ENCODE data around the gene ST3GAL3. TPM values are rescaled to one million over a fixed set of nuclear protein-coding genes. Genes with fewer than 3 reads are reported as not detected.

The ST3GAL3 gene
- total RNA-seq, 2 donors from 2014 or later: 13.8 to 35.0 TPM

GRCh38 chr1:43978551-43979260, 271.4 kb downstream of the ST3GAL3 start, which contains the start of gene B4GALT2:
Gene B4GALT2 (plus strand): TSS chr1:43979210. CDS start chr1:43981161, 1,951 bp downstream.
- Histone ChIP-seq H3K27me3 (replicated peaks; ENCODE audit: insufficient read depth) (no peaks in the 10 kb centered on the region), H3K27ac (peak within 1 kb of the TSS; percentile 50 to 60), H3K4me1 (replicated peaks) (peaks cover 30% of the 10 kb centered on the region), H3K9me3 (no peaks in the 10 kb centered on the region), H3K4me3 (peak within 1 kb of the TSS; percentile 65 to 68), H3K36me3 (peaks cover 0 to 9% of the 10 kb centered on the region in 2 donors)
- peak; percentile 30 for DNase-seq (ENCODE audit: low spot score)
- intact Hi-C loops (cut with DNase I): no loop called here
- TF ChIP-seq POLR2A (IDR thresholded peaks at IDR 0.05): no peak
- no peak for TF ChIP-seq CTCF (IDR thresholded peaks at IDR 0.05)
- TF ChIP-seq POLR2AphosphoS5 (IDR thresholded peaks at IDR 0.05): no peak
- 18% methylated on average over 17 of the region's 54 CpGs for WGBS

GRCh38 chr1:43979261-43979527, 271.9 kb downstream of the ST3GAL3 start:
- WGBS: no CpG with 5 or more reads among the region's 45 CpGs
- intact Hi-C loops (cut with DNase I): no loop called here
- TF ChIP-seq CTCF (IDR thresholded peaks at IDR 0.05) (no peak), POLR2AphosphoS5 (IDR thresholded peaks at IDR 0.05) (no peak), POLR2A (IDR thresholded peaks at IDR 0.05) (no peak)
- Histone ChIP-seq H3K9me3 (no peaks in the 10 kb centered on the region), H3K4me1 (replicated peaks) (peaks cover 30% of the 10 kb centered on the region), H3K27ac (peak overlapping the region; percentile 50 to 60), H3K27me3 (replicated peaks; ENCODE audit: insufficient read depth) (no peaks in the 10 kb centered on the region), H3K4me3 (peak overlapping the region; percentile 65 to 68), H3K36me3 (peaks cover 0 to 9% of the 10 kb centered on the region in 2 donors)
- DNase-seq (ENCODE audit: low spot score): no peak

- peak overlapping the region; percentile 65 to 68 for H3K4me3 ChIP-seq
- H3K36me3 ChIP-seq: peaks cover 0 to 9% of the 10 kb centered on the region in 2 donors
- 1% methylated on average over 23 of the region's 45 CpGs for WGBS
- no peaks in the 10 kb centered on the region for H3K27me3 ChIP-seq (replicated peaks; ENCODE audit: insufficient read depth)
- TF ChIP-seq CTCF (IDR thresholded peaks at IDR 0.05) (no peak), POLR2A (IDR thresholded peaks at IDR 0.05) (no peak), POLR2AphosphoS5 (IDR thresholded peaks at IDR 0.05) (no peak)
- no peaks in the 10 kb centered on the region for H3K9me3 ChIP-seq
- H3K27ac ChIP-seq: peak overlapping the region; percentile 50 to 60
- intact Hi-C loops (cut with DNase I): no loop called here
- DNase-seq (ENCODE audit: low spot score): no peak
- peaks cover 30% of the 10 kb centered on the region for H3K4me1 ChIP-seq (replicated peaks)
Measured at GRCh38 chr1:43979528-43980254, 272.4 kb downstream of the ST3GAL3 start.

GRCh38 chr1:43980255-43981134, 273.2 kb downstream of the ST3GAL3 start:
- peak overlapping the region in 1 of 2 donors; percentile 50 for H3K27ac ChIP-seq
- H3K9me3 ChIP-seq: no peaks in the 10 kb centered on the region
- intact Hi-C loops (cut with DNase I): no loop called here
- 57% methylated on average over 13 of the region's 13 CpGs for WGBS
- DNase-seq (ENCODE audit: low spot score): no peak
- peak overlapping the region; percentile 65 to 68 for H3K4me3 ChIP-seq
- no peak for TF ChIP-seq CTCF (IDR thresholded peaks at IDR 0.05)
- no peak for TF ChIP-seq POLR2AphosphoS5 (IDR thresholded peaks at IDR 0.05)
- TF ChIP-seq POLR2A (IDR thresholded peaks at IDR 0.05): no peak
- no peaks in the 10 kb centered on the region for H3K27me3 ChIP-seq (replicated peaks; ENCODE audit: insufficient read depth)
- peaks cover 0 to 9% of the 10 kb centered on the region in 2 donors for H3K36me3 ChIP-seq
- peaks cover 30% of the 10 kb centered on the region for H3K4me1 ChIP-seq (replicated peaks)

Small RNAs within 50 kb of the gene (microRNA-seq; reads per million reads assigned to microRNA genes)
- gene MIR6079: not detected

Small RNAs within 50 kb of the gene (small RNA-seq; reads per million reads assigned to genes)
- gene AL451062.2: 0 reads per million in 2 donors
- 0 reads per million in 2 donors for gene RF00026

Other genes with a start within 250 kb of the ST3GAL3 start
- 100 to 1,000 TPM; 182 to 292 TPM for gene PTPRF, start 176.7 kb upstream of the ST3GAL3 start, total RNA-seq
- gene KDM4A, start 57.4 kb upstream of the ST3GAL3 start, total RNA-seq: 10 to 100 TPM; 39.2 to 43.7 TPM
- 1 to 10 TPM; 4.1 to 5.4 TPM for gene ARTN, start 226.3 kb downstream of the ST3GAL3 start, total RNA-seq
- 10 to 100 TPM; 27.7 to 55.7 TPM for gene IPO13, start 239.4 kb downstream of the ST3GAL3 start, total RNA-seq

Data from prostate gland (tissue), 2 donors.